ENCODE results near the gene PLCB4. TPM values are rescaled to one million over a fixed set of nuclear protein-coding genes. Genes with fewer than 3 reads are reported as not detected.

Gene PLCB4
- total and polyA plus RNA-seq, 7 experiments from 2014 or later, result 0.05 to 0.09 TPM; not detected in 5

GRCh38 chr20:9054176-9054575, 14.7 kb upstream of the PLCB4 start:
- Mint-ChIP-seq H3K9me3 (peaks cover 0 to 4% (median 0%) of the 10 kb centered on the region in 11 donors), H3K27me3 (no peaks in the 10 kb centered on the region), H3K27ac (no peak overlapping the region), H3K4me1 (peaks cover 0 to 5% (median 0%) of the 10 kb centered on the region in 7 donors), H3K4me3 (no peak overlapping the region), H3K36me3 (no peaks in the 10 kb centered on the region)
- H3K36me3 ChIP-seq (ENCODE audit: control insufficient read depth in 2 of 3, insufficient read depth in 3 of 3, low read length in 3 of 3), result no peaks in the 10 kb centered on the region
- POLR2A ChIA-PET, result no interaction called here
- DNase-seq (no peak), ATAC-seq (no peak)
- no peak overlapping the region for H3K27ac ChIP-seq (ENCODE audit: low read depth, low read length)
- intact Hi-C loops (cut with micrococcal nuclease), result no loop called here
- H3K27me3 ChIP-seq (ENCODE audit: control insufficient read depth in 2 of 2, insufficient read depth in 2 of 2, low read length in 2 of 2), result no peaks in the 10 kb centered on the region
- no peaks in the 10 kb centered on the region for H3K4me1 ChIP-seq (ENCODE audit: control insufficient read depth in 2 of 2, insufficient read depth in 2 of 2, low read length in 2 of 2)
- CTCF ChIA-PET, result no interaction called here
- H3K9me3 ChIP-seq (ENCODE audit: control insufficient read depth in 2 of 3, low read length in 3 of 3), result no peaks in the 10 kb centered on the region
- H3K4me3 ChIP-seq (ENCODE audit: low read length), result no peak overlapping the region

- no peak overlapping the region for H3K27ac ChIP-seq (ENCODE audit: low read depth, low read length)
- CTCF ChIA-PET, result no interaction called here
Observed at GRCh38 chr20:9059931-9060330, 9.0 kb upstream of the PLCB4 start.

GRCh38 chr20:9061434-9061833, 7.5 kb upstream of the PLCB4 start:
- Histone ChIP-seq H3K36me3 (ENCODE audit: control insufficient read depth in 2 of 3, insufficient read depth in 3 of 3, low read length in 3 of 3) (no peaks in the 10 kb centered on the region), H3K4me1 (ENCODE audit: control insufficient read depth in 2 of 2, insufficient read depth in 2 of 2, low read length in 2 of 2) (no peaks in the 10 kb centered on the region), H3K4me3 (ENCODE audit: low read length) (no peak overlapping the region), H3K27me3 (ENCODE audit: control insufficient read depth in 2 of 2, insufficient read depth in 2 of 2, low read length in 2 of 2) (no peaks in the 10 kb centered on the region), H3K27ac (ENCODE audit: low read depth, low read length) (no peak overlapping the region), H3K9me3 (ENCODE audit: control insufficient read depth in 2 of 3, low read length in 3 of 3) (no peaks in the 10 kb centered on the region)
- CTCF ChIA-PET, result no interaction called here
- Mint-ChIP-seq H3K27ac (no peak overlapping the region), H3K27me3 (peaks cover 0 to 4% (median 0%) of the 10 kb centered on the region in 5 donors), H3K9me3 (peaks cover 0 to 8% (median 2%) of the 10 kb centered on the region in 11 donors), H3K4me3 (no peak overlapping the region), H3K36me3 (peaks cover 0 to 3% (median 0%) of the 10 kb centered on the region in 5 donors), H3K4me1 (no peaks in the 10 kb centered on the region)
- no peak for DNase-seq
- POLR2A ChIA-PET, result no interaction called here
- ATAC-seq, result no peak
- intact Hi-C loops (cut with micrococcal nuclease), result no loop called here

More at GRCh38 chr20:9059931-9060330, 9.0 kb upstream of the PLCB4 start:
- intact Hi-C loops (cut with micrococcal nuclease), result no loop called here
- peaks cover 0 to 8% (median 0%) of the 10 kb centered on the region in 11 donors for H3K9me3 Mint-ChIP-seq
- ATAC-seq (no peak), DNase-seq (no peak)
- no peaks in the 10 kb centered on the region for H3K36me3 ChIP-seq (ENCODE audit: control insufficient read depth in 2 of 3, insufficient read depth in 3 of 3, low read length in 3 of 3)
- H3K27me3 Mint-ChIP-seq, result no peaks in the 10 kb centered on the region
- no peaks in the 10 kb centered on the region for H3K27me3 ChIP-seq (ENCODE audit: control insufficient read depth in 2 of 2, insufficient read depth in 2 of 2, low read length in 2 of 2)
- H3K27ac Mint-ChIP-seq, result no peak overlapping the region
- H3K4me1 ChIP-seq (ENCODE audit: control insufficient read depth in 2 of 2, insufficient read depth in 2 of 2, low read length in 2 of 2), result no peaks in the 10 kb centered on the region
- POLR2A ChIA-PET, result no interaction called here
- no peaks in the 10 kb centered on the region for H3K9me3 ChIP-seq (ENCODE audit: control insufficient read depth in 2 of 3, low read length in 3 of 3)
- H3K4me1 Mint-ChIP-seq, result no peaks in the 10 kb centered on the region
- no peak overlapping the region for H3K4me3 Mint-ChIP-seq
- H3K4me3 ChIP-seq (ENCODE audit: low read length), result no peak overlapping the region
- peaks cover 0 to 3% (median 0%) of the 10 kb centered on the region in 5 donors for H3K36me3 Mint-ChIP-seq

- H3K4me3 ChIP-seq (ENCODE audit: low read length), result no peak overlapping the region
- Mint-ChIP-seq H3K4me3 (no peak overlapping the region), H3K9me3 (peaks cover 0 to 8% (median 2%) of the 10 kb centered on the region in 11 donors), H3K27me3 (peaks cover 0 to 7% (median 0%) of the 10 kb centered on the region in 5 donors), H3K27ac (no peak overlapping the region), H3K4me1 (no peaks in the 10 kb centered on the region), H3K36me3 (peaks cover 0 to 3% (median 0%) of the 10 kb centered on the region in 5 donors)
- no peaks in the 10 kb centered on the region for H3K27me3 ChIP-seq (ENCODE audit: control insufficient read depth in 2 of 2, insufficient read depth in 2 of 2, low read length in 2 of 2)
- intact Hi-C loops (cut with micrococcal nuclease), result no loop called here
- H3K9me3 ChIP-seq (ENCODE audit: control insufficient read depth in 2 of 3, low read length in 3 of 3), result no peaks in the 10 kb centered on the region
- no peak overlapping the region for H3K27ac ChIP-seq (ENCODE audit: low read depth, low read length)
- H3K4me1 ChIP-seq (ENCODE audit: control insufficient read depth in 2 of 2, insufficient read depth in 2 of 2, low read length in 2 of 2), result no peaks in the 10 kb centered on the region
- DNase-seq, result no peak
- no peak for ATAC-seq
- CTCF ChIA-PET, result no interaction called here
- POLR2A ChIA-PET, result no interaction called here
- H3K36me3 ChIP-seq (ENCODE audit: control insufficient read depth in 2 of 3, insufficient read depth in 3 of 3, low read length in 3 of 3), result no peaks in the 10 kb centered on the region
Observed at GRCh38 chr20:9062066-9062465, 6.8 kb upstream of the PLCB4 start.

GRCh38 chr20:9066191-9066590, 2.7 kb upstream of the PLCB4 start:
- Histone ChIP-seq H3K27me3 (ENCODE audit: control insufficient read depth in 2 of 2, insufficient read depth in 2 of 2, low read length in 2 of 2) (no peaks in the 10 kb centered on the region), H3K36me3 (ENCODE audit: control insufficient read depth in 2 of 3, insufficient read depth in 3 of 3, low read length in 3 of 3) (no peaks in the 10 kb centered on the region), H3K9me3 (ENCODE audit: control insufficient read depth in 2 of 3, low read length in 3 of 3) (no peaks in the 10 kb centered on the region), H3K27ac (ENCODE audit: low read depth, low read length) (no peak overlapping the region), H3K4me3 (ENCODE audit: low read length) (no peak overlapping the region), H3K4me1 (ENCODE audit: control insufficient read depth in 2 of 2, insufficient read depth in 2 of 2, low read length in 2 of 2) (no peaks in the 10 kb centered on the region)
- Mint-ChIP-seq H3K27ac (no peak overlapping the region), H3K9me3 (peaks cover 0 to 16% (median 5%) of the 10 kb centered on the region in 11 donors), H3K36me3 (peaks cover 0 to 8% (median 0%) of the 10 kb centered on the region in 5 donors), H3K4me1 (peaks cover 0 to 9% (median 5%) of the 10 kb centered on the region in 7 donors), H3K27me3 (peaks cover 20 to 36% (median 25%) of the 10 kb centered on the region in 5 donors), H3K4me3 (no peak overlapping the region)
- DNase-seq (no peak), ATAC-seq (no peak)
- CTCF ChIA-PET, result no interaction called here
- intact Hi-C loops (cut with micrococcal nuclease), result no loop called here
- POLR2A ChIA-PET, result no interaction called here

- peaks cover 21 to 36% (median 25%) of the 10 kb centered on the region in 5 donors for H3K27me3 Mint-ChIP-seq
- Histone ChIP-seq H3K27me3 (ENCODE audit: control insufficient read depth in 2 of 2, insufficient read depth in 2 of 2, low read length in 2 of 2) (no peaks in the 10 kb centered on the region), H3K27ac (ENCODE audit: low read depth, low read length) (no peak overlapping the region), H3K9me3 (ENCODE audit: control insufficient read depth in 2 of 3, low read length in 3 of 3) (no peaks in the 10 kb centered on the region), H3K4me1 (ENCODE audit: control insufficient read depth in 2 of 2, insufficient read depth in 2 of 2, low read length in 2 of 2) (no peaks in the 10 kb centered on the region), H3K36me3 (ENCODE audit: control insufficient read depth in 2 of 3, insufficient read depth in 3 of 3, low read length in 3 of 3) (no peaks in the 10 kb centered on the region), H3K4me3 (ENCODE audit: low read length) (no peak overlapping the region)
- ChIA-PET POLR2A (no interaction called here), CTCF (no interaction called here)
- peaks cover 0 to 16% (median 5%) of the 10 kb centered on the region in 11 donors for H3K9me3 Mint-ChIP-seq
- ATAC-seq (no peak), DNase-seq (no peak)
- H3K36me3 Mint-ChIP-seq, result peaks cover 0 to 8% (median 0%) of the 10 kb centered on the region in 5 donors
- H3K27ac Mint-ChIP-seq, result no peak overlapping the region
- H3K4me1 Mint-ChIP-seq, result peaks cover 0 to 9% (median 5%) of the 10 kb centered on the region in 7 donors
- H3K4me3 Mint-ChIP-seq, result no peak overlapping the region
- intact Hi-C loops (cut with micrococcal nuclease), result no loop called here
Observed at GRCh38 chr20:9068233-9068801, 570 bp upstream of the PLCB4 start.

- no peaks in the 10 kb centered on the region for H3K27me3 ChIP-seq (ENCODE audit: control insufficient read depth in 2 of 2, insufficient read depth in 2 of 2, low read length in 2 of 2)
- no peak overlapping the region for H3K27ac ChIP-seq (ENCODE audit: low read depth, low read length)
- DNase-seq (no peak), ATAC-seq (no peak)
- H3K9me3 Mint-ChIP-seq, result peaks cover 0 to 11% (median 3%) of the 10 kb centered on the region in 11 donors
- H3K4me3 Mint-ChIP-seq, result no peak overlapping the region
- peaks cover 0 to 4% (median 0%) of the 10 kb centered on the region in 5 donors for H3K36me3 Mint-ChIP-seq
- no peak overlapping the region for H3K4me3 ChIP-seq (ENCODE audit: low read length)
- H3K4me1 Mint-ChIP-seq, result peaks cover 0 to 9% (median 5%) of the 10 kb centered on the region in 7 donors
- POLR2A ChIA-PET, result no interaction called here
- no peaks in the 10 kb centered on the region for H3K9me3 ChIP-seq (ENCODE audit: control insufficient read depth in 2 of 3, low read length in 3 of 3)
- CTCF ChIA-PET, result no interaction called here
- no peak overlapping the region for H3K27ac Mint-ChIP-seq
- H3K36me3 ChIP-seq (ENCODE audit: control insufficient read depth in 2 of 3, insufficient read depth in 3 of 3, low read length in 3 of 3), result no peaks in the 10 kb centered on the region
- intact Hi-C loops (cut with micrococcal nuclease), result no loop called here
- H3K4me1 ChIP-seq (ENCODE audit: control insufficient read depth in 2 of 2, insufficient read depth in 2 of 2, low read length in 2 of 2), result no peaks in the 10 kb centered on the region
- H3K27me3 Mint-ChIP-seq, result peaks cover 21 to 36% (median 25%) of the 10 kb centered on the region in 5 donors
Observed at GRCh38 chr20:9070304-9070703, 1.4 kb downstream of the PLCB4 start.

Data from naive thymus-derived CD4-positive, alpha-beta T cell (primary cell).